Kidney glomerular epithelial cell (primary cell): Measurements from ENCODE around the gene ZNF385A.

Experiments
- DNase-seq: peaks from one replicate; lab custom pipeline; 2025; lab: John Stamatoyannopoulos, UW

Gene ZNF385A

DNA sequence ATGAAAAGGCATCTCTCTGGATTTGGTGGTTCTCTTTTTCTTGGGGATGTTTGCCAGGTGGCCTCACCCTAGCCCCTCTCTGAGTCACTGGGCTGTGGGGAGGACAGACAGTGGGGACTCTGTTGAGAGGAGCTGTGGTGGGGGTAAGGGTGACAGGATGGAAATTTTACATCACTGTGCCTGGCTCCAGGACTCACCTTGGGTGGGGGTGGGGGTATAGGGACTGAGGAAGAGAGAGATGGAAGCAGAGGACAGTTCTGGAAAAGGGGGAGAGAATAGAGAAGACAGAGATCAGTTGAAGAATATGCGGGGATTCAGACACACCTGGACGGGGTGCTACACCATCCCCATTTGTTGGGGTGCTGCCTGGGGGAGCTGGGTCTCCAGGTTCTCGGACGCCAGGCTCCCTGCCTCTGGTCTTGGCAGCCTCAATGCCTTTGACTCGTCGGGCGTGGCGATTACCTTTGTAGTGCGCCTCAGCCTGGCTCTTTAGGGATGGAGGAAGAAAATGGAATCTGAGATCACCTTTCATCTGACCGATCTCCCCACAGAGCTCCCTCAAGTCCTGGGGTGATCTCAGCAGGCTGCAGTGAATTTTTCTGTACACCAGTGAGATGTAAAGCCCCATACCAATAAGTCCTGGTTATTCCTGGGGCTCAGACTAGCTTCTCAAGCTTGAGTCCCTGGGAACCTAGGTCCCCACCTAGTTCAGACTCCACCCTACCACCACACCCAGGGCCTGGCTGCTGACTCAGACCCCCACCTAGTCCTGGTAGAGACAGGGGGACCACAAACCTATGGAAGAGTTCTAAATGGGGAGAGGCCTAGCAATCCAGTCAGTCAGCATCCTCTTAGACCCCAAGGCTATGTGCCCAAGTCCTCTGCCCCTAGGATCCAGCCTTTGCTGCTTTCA lies 10.6 kb downstream of the ZNF385A start:
- DNase-seq, result no peak

DNA sequence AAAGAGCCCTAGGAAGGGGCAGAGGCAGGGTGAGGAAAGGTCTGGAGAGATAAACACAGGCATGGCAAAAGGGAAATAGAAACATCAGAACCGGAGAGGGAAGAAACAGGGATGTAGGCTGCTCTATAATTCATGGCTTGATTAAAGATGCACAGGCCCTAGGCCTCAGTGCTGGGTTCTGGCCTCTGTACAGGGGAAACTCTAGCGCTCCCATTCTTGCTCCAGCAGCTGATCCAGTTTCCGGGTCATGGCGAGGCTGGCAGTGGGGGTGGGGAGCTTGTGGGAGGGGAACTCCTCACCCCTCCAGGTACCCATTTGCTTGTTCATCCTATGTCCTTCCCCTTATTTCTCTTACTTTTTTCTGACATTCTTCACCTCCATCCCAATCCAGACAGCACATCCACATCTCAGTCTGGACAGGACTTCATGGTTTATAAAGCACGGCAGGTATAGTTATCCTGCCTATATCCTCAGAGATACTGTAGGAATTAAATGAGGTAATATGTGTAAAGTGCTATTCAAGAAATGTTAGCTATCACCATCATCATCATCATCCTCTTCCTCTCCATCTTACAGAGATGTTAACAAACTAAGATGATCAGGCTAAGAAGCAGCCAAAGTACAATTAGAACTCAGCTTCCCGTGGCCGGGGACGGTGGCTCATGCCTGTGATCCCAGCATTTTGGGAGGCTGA lies 12.3 kb downstream of the ZNF385A start:
- DNase-seq, result no peak

DNA sequence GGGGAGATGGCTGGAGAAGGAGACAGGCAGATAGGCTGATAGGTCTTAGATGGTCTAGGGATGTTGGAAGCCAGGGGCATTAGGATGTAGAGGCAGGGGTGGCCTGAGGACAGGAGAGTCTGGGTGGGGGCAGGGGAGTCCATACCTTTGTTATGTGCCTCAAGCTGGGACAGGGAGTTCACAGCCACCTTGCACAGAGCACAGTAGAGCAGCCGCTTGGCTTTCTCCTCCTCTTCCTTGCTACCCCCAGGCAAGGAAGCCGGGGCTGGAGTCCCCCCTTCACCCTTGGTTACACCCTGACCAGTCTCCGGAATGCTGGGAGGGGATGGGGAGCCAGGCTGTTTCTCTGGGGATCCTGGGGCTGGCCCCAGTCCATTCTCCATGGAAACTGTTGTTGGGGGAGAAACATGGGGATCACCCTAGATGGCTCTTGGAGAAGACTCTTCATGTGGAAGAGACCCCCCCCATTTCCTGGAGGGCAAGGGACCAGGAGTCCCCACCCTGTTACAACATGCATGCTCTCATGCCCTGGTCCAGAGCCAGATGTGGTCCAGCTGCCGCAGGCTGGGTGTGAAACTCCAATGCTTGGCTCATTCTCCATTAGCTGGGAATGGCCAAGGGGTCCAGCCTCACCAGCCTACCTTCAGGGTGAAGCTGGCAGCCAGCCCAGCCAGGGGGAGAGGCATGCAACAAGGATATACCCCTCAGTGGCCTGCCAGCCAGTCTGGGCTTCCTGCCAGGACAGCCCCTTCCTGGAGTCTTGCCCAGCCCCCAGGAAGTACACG lies 13.0 kb downstream of the ZNF385A start:
- DNase-seq, result no peak

DNA sequence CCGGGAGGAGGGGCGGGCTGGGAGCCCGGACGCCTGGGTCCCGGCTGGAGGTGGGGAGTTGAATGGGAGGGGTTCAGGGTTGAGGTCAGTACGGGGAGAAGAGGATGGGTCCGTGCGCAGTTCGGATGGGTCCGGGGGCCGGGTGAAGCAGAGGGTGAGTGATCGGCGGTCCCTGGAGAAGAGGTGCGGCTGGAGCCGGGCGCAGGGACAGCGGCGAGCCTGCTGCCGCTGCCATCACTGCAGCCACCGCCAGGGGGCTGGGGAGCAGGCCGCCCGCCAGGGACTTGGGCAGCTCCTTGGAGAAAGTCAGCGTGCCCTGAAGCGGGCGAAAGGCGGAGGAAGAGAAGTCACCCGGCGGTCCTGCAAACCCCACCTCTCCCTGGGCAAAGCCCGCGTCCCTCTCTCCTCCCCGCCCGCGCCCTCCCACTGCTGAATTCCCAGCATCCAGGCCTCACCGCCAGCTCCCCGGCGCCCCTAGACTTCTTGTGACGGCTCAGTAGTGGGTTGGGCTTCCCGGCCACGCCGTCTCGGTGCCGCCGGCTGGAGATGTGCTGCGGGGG lies 14.3 kb downstream of the ZNF385A start:
- peak; percentile 74 for DNase-seq

DNA sequence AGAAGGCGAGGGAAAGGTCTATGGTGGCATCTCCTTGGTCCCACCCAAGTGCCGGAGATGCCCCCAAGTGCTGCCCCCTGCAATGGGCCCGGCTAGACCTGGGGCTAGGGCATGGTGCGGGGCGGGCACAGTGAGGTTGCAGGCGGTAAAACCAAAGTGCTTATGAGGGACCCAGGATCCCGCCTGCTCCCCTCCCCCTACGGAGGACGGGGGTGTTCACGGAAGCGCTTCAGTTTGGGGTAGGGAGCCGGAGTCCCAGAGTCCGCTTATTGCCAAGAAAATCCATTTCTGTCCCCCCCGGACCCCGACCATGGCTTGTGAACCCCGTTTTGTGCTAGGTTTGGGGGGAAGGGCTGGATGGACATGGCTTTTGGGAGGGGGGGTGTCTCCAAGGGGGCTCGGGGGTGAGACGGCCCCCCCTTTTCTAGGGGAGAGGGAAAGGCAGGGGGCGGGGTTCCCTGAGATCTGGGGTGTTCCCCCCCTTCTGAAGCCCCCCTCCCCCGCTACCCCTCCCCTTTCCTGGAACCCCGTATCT lies 14.9 kb downstream of the ZNF385A start:
- DNase-seq, result no peak

DNA sequence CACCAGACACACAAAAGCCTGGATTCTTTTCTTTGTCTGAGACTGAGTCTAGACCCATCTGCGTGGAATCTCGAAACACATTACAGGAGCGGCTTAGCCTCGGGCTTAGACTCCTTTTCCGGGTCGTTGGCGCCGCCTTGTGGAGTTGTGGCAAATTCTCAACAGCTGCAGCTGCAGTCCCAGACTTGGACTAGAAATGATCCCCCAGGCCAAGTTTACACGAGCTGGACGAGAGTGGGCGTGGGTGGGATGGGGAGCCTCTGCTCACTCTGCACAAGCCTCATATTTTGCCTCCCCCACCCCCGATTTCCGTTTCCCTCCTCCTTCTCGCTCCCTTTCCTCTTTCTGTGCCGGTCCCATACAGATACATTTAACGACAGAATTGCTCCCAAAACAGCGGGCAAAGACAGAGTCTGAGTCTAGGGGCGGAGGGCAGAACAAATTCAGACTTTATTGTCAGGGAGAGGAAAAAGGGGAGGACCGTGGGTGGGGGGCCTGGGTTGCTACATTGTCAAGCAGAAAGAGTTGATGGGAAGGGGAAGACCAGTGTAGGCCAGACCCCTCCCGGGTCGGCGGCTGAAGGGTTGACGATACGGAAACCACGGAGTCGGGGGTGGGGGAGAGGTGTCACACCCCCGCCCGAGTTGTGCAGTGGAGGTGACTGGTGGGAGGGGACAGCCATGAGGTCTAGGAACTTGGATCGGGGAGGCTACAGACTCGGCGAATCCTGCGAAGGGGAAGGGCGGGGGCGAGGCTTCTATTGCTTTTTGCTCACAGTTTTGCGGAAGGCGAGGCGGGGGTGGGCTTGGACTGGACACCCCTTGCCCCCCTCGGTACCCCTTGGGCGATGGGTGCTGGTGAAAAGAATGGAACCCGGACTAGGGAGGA lies 15.6 kb downstream of the ZNF385A start:
- DNase-seq, result peak; percentile 80

DNA sequence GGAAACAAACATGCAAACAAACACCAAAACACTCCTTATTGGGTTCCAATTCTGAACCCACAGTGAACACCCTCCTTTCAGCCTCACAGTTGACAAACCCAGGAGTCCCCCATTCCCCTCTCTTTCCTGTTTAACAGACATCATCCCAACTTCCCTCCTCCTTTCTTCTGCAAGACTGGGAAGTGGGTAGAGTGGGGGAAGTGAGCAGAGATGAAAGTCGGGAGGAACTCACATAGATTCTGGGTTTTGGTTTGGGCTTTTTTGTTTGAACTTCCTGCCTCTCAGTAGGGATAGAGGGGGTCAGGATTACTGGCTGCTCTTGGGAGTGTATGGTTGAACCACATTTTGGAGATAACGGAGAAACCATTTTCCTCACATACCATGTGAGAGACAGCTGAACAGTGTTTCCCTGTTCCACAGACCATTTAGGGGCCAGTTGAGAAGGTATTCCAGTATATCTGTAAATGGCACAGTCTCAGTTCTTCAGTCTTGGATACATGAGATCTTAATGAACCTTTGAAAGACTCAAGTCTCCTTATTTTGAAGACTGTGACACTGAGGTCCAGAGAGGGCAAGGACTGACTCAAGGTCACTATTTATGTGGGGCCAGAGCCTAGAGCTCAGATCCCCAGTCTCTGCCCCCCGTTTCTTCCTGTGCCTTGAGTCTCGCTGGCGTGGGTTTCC lies 16.4 kb downstream of the ZNF385A start:
- no peak for DNase-seq

DNA sequence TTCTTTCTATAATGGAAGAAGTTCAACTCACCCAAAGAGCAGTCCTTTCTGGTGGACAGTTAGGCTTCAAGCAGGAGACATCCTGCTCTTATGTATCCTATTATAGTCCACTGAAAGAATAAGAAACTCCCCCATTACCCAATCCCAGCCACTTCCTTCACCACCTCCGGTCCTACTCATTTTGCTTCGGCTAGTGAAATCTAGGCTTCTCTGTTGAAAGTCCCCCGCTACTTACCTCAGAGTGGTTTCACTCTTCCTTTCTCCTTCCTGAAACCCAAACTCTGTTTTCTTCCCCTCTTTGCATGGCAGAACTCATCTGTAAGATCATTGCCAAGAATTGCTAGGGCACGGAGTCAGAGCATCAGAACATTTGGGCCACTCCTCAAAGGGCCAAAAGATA lies 20.1 kb downstream of the ZNF385A start, which contains the start of gene GPR84:
TSS of gene GPR84 (minus strand) at position 74 of the 400 bp plus-strand sequence. CDS start 635 bp downstream, outside the sequence.
- DNase-seq, result no peak

DNA sequence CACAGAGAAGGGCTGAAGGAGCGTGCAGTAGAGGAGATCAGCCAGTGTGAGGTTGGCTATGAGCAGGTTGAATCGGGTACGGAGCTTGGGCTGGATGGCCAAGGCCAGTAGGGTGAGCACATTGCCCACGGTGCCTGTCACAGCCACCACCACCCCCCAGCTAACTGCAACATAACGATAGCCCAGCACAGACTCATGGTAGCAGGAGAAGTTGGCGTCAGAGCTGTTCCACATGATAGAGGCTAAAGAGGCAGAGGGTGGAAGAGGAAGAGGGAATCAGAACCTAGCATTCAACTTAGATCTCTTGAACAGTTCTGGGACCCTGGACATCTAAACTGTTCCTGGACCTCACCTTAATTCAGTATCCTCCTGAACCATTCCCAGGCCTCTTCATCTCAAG lies 20.9 kb downstream of the ZNF385A start:
- DNase-seq, result no peak

DNA sequence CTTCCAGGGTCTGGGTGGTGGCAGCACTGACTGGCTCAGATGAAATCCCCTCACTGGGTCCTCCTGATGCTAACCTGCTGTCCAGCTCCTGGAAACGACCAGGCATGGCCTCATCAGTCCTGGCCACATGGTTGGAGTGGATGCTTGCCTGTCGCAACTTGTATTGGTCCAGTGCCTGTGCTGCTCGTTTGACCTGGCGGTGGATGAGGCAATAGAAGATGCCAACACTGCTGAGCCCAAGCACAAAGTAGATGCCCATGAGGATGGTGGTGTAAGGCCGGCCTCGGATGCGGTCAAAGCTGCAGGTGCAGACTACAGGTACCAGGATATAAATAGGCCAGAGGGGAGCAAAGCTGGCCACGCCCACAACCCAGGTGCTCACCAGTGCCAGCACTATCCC lies 21.5 kb downstream of the ZNF385A start:
- DNase-seq, result no peak

DNA sequence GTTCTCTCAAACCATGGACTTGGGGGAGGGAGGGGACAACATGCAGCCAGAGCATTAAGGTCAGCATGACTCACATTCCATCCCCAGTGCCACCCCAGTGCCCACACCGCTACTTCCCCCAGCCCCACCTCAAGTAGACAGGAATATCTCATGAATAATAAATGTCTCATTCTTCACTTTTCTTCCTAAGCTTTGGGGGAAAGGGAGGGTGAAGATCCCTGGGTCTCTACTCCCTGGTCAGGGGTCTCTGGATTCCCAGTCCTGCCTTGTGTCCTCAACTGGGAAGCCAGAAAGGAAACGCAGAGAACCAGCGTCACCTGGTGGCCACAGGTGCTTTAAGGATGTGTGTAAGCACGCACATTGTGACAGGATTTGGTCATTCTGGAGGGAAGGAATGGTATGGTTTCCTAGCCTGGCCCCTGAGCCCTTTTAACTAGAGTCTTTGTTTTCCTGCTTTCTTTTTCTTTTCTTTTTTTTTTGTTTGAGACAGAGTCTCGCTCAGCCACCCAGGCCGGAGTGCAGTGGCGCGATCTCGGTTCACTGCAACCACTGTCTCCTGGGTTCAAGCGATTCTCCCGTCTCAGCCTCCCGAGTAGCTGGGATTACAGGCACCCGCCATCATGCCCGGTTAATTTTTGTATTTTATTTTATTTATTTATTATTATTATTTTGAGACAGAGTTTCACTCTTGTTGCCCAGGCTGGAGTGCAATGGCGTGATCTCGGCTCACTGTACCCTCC lies 23.6 kb downstream of the ZNF385A start:
- peak; percentile 67 for DNase-seq

DNA sequence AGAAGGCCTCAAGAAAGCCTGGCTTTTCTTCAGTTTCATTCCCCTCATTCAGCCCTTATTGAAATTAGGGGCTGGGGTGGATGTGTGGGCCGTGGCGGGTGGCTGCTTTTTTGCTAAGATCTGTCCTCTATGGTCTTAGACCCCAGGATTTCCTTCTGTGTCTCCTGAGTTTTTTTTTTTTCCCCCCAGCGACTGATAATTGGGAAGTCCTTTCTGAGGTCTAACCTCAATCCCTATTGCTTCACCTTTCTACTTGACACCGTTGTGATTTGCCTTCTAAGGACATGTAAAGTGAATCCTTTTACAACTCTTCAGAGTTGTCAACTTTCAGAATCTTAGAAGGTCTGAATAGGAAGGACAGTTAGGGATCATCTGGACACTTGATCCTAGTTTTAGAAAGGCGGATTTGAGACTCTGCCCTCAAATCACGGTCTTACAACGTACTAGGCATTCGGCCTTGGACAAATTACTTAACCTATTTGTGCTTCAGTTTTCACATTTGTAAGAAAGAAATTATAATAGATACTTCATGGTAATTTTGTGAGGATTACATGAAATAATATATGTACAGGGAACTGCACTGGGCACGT lies 24.7 kb downstream of the ZNF385A start:
- no peak for DNase-seq

DNA sequence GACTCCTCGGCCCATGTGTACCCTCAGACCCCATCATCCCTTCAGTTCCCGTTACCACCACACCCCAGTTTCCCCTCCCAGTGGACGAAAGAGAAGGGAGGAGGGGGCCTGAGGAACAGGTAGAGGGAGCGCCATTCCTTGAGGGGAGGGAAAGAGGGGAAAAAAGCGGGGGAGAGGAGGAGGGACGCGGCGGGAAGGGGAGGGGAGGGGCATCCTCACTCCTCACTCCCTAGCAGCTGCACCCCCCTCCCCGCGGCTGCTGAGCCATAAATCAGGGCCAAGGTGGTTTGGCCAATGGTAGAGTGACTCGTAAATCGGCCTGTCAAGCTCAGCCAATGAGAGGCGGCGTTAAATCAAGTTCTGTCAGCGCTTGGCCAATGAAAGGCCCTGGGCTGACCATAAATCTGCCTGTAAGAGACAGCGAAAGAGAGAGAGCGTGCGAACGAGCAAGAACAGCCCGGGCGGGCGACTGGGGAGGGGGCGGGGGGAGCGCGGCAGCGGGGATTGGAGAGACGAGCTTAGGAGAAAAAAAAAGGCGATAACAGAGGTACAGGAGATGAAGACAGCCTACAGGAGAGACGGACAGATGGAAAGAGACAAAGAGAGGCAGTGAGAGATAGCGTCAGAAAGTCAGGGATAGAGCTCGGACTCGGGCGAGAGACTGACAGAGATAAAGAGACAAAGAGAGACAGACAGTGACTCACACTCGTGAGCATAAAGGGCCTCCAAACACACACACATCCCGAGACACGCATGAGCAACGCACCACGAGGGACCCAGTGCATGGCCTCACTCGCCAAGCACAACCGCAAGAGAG lies 25.4 kb downstream of the ZNF385A start:
- DNase-seq, result peak; percentile 100

DNA sequence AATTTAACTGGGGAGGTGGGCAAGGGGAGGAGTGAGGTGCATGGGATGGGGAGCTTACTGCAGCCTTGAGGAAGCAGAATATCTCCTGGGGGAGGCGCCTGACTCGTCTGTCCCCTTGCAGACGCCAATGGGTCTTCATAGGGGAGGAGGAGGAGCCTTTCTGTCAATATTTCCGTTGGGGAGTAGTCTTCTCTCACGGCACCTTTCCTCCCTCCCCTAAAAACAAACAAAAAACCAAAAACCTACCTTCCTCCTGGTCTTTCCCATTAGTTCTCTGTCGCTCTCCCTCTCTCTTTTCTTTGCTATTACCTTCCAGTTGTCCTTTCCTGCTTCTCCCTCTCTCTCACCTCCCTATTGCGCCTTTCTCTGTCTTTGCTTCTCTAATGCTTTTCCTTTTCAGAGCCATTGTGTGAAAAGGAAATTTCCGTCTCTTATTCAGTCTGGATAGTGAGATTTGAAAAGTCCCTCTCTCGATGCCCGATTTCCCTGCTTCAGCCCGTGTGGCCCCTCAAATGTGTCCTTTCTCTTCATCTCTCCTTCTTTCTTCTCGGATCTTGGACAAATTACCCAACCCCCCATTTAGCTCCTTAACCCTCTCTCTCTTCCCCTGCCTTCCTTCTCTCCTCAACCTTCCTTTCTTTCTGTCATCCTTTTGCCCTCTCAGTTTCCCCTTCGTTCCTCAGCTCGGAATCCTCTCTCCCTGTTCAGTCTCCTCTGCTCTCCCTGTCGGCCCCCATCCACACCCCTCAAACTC lies 26.2 kb downstream of the ZNF385A start:
- DNase-seq, result no peak

DNA sequence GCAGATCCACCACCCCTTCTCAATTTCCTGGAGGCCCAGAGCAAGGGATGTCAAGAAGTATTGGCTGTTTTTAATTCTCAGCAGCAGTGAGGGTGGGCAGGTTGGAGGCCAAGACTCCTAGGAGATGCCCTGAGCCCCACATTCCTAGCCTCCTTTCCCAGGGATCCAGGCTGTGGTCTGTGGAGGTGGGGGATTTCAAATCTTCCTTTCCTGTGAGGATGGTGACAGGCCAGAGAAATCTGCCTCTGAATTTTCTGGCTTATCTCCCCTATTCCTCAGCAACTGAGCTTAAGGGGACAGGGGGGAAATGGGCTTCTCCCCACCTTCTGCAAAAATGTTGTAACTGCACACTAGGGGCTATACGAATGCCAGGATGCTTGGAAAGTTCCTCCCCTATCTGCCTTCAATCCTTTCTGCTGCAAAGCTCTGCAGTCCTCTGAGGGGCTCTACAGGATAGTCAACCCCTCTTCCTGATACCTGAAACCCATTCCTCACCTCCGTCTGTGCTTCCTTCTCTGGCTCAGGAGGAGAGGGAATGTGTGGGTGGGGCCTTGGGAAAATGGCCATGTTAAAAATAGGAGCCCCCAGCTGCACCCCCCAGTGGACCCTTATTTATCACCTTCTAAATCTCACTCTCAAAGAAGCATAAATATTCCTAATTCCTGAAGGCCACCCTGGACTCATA lies 26.9 kb downstream of the ZNF385A start:
- DNase-seq, result no peak

DNA sequence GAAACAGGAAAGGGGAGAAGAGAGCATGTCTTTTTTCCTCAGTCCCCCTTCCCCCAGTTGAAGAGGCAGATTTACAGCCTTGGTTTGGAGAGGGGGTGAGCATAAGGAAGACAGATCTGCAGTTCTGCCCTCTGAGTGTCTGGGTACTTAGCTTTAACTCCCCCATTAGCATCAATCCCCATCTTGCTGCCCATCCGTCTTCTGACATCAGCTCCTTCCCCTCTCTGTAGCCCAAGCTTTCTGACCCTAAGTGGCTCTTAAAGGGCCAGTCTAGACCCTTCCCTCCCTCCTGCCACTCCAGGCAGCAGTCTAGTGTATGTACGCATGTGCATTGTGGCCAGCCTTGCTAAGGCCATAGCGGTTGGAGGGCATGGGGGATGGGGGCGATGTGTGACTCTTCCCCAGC lies 27.6 kb downstream of the ZNF385A start:
- no peak for DNase-seq

DNA sequence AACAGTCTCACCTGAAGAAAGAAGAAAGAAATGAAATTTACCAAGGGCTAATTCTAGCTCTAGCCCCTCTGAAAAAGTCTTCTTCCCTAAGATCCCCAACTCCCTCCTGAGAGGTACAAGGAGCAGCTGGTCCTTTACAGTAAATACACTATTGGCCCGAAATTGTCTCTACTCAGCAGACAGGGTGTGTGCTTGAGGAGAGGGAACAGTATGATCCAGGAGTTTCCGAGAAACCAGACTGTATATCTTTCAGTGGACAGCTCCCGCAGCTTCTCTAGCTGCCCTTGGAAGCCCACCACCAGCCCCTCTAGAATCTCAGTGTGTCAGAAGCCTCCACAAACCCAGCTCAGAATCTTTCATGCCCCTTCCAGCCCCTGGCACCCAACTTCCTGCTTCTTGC lies 28.3 kb downstream of the ZNF385A start:
- DNase-seq, result no peak
